ENCODE measurements around the gene SYNPO2L. TPM values are rescaled to one million over a fixed set of nuclear protein-coding genes. Genes with fewer than 3 reads are reported as not detected.
A peak's percentile ranks its signal among the peaks of the same experiment; 100 is the strongest.
"Not testable (repeated sequence)": the region's sequence is repeated elsewhere in the genome, so short reads cannot be mapped to it uniquely, and the experiment has no call there.

Gene SYNPO2L
- total RNA-seq, 4 donors from 2014 or later = 0.19 to 0.48 (median 0.24) TPM

- intact Hi-C loops (cut with DNase I); DNase-seq; H3K36me3 ChIP-seq; H3K27ac ChIP-seq; H3K27me3 ChIP-seq; H3K9me3 ChIP-seq; H3K4me3 ChIP-seq: not testable (repeated sequence)
- 89% methylated on average over 2 of the region's 3 CpGs; no CpG with 5 or more reads in 1 of the 2 donors for WGBS, 2 donors
- H3K4me1 ChIP-seq = peaks cover 0 to 26% (median 0%) of the 10 kb centered on the region in 3 donors
Observed at GRCh38 chr10:73665581-73665980, 9.8 kb upstream of the SYNPO2L start.

GRCh38 chr10:73664156-73665040 lies 8.6 kb upstream of the SYNPO2L start:
- DNase-seq = not testable (repeated sequence)

GRCh38 chr10:73663621-73664020 lies 7.8 kb upstream of the SYNPO2L start:
- H3K9me3 ChIP-seq; H3K4me3 ChIP-seq; intact Hi-C loops (cut with DNase I); H3K27me3 ChIP-seq; DNase-seq; H3K36me3 ChIP-seq: not testable (repeated sequence)
- peak overlapping the region in 2 of 4 donors; percentile 38 to 54 for H3K27ac ChIP-seq
- WGBS, 2 donors = 58% methylated on average over 4 of the region's 10 CpGs; no CpG with 5 or more reads in 1 of the 2 donors
- peaks cover 0 to 26% (median 0%) of the 10 kb centered on the region in 3 donors for H3K4me1 ChIP-seq

More at GRCh38 chr10:73664156-73665040, 8.6 kb upstream of the SYNPO2L start:
- TF ChIP-seq CTCF (IDR thresholded peaks at IDR 0.05) = peak in 1 of 6 experiments; percentile 15
- H3K4me3 ChIP-seq; H3K27me3 ChIP-seq; H3K9me3 ChIP-seq; intact Hi-C loops (cut with DNase I); H3K36me3 ChIP-seq: not testable (repeated sequence)
- WGBS, 2 donors = 67 to 89% methylated on average over 5 to 9 of the region's 13 CpGs
- Histone ChIP-seq H3K27ac (peak overlapping the region in 3 of 4 donors; percentile 16 to 54 (median 38)), H3K4me1 (peaks cover 0 to 26% (median 0%) of the 10 kb centered on the region in 3 donors)

GRCh38 chr10:73662705-73663104 lies 6.9 kb upstream of the SYNPO2L start:
- H3K27me3 ChIP-seq; H3K27ac ChIP-seq; H3K9me3 ChIP-seq; H3K36me3 ChIP-seq; intact Hi-C loops (cut with DNase I); H3K4me3 ChIP-seq; DNase-seq: not testable (repeated sequence)
- 82 to 88% methylated on average over 5 to 6 of the region's 7 CpGs for WGBS, 2 donors
- H3K4me1 ChIP-seq = peaks cover 0 to 26% (median 0%) of the 10 kb centered on the region in 3 donors

- Histone ChIP-seq H3K36me3 (no peaks in the 10 kb centered on the region), H3K4me1 (peaks cover 0 to 15% (median 0%) of the 10 kb centered on the region in 3 donors), H3K27me3 (no peaks in the 10 kb centered on the region), H3K9me3 (no peaks in the 10 kb centered on the region), H3K4me3 (no peak overlapping the region), H3K27ac (peak overlapping the region in 2 of 4 donors; percentile 56 to 60)
- no peak for DNase-seq
- WGBS, 2 donors = 61 to 66% methylated on average over 7 to 9 of the region's 12 CpGs
- intact Hi-C loops (cut with DNase I) = no loop called here
- TF ChIP-seq CTCF (IDR thresholded peaks at IDR 0.05) = no peak
- no peak for TF ChIP-seq POLR2A (IDR thresholded peaks at IDR 0.05)
Observed at GRCh38 chr10:73655257-73655989, 406 bp downstream of the SYNPO2L start.

- intact Hi-C loops (cut with DNase I) = no loop called here
- no peaks in the 10 kb centered on the region for H3K27me3 ChIP-seq
- no peak for DNase-seq
- TF ChIP-seq POLR2A (IDR thresholded peaks at IDR 0.05) (no peak), CTCF (IDR thresholded peaks at IDR 0.05) (no peak)
- no peaks in the 10 kb centered on the region for H3K9me3 ChIP-seq
- no peak overlapping the region for H3K4me3 ChIP-seq
- H3K4me1 ChIP-seq = peaks cover 0 to 16% (median 0%) of the 10 kb centered on the region in 3 donors
- no peaks in the 10 kb centered on the region for H3K36me3 ChIP-seq
- WGBS, 2 donors = 68 to 73% methylated on average over 3 of the region's 3 CpGs
- H3K27ac ChIP-seq = no peak overlapping the region
Observed at GRCh38 chr10:73653701-73654100, 2.1 kb downstream of the SYNPO2L start.
